Amygdala (tissue), 56 donors: ENCODE measurements around the gene TBRG4.

ENCODE experiments used
- DNase-seq, 56 donors: peaks; one replicate each; lab custom pipeline; 2025; lab: John Stamatoyannopoulos, UW

The TBRG4 gene

GRCh38 chr7:45092931-45093235 is 18.6 kb downstream of the TBRG4 start:
- DNase-seq, result no peak

DNA sequence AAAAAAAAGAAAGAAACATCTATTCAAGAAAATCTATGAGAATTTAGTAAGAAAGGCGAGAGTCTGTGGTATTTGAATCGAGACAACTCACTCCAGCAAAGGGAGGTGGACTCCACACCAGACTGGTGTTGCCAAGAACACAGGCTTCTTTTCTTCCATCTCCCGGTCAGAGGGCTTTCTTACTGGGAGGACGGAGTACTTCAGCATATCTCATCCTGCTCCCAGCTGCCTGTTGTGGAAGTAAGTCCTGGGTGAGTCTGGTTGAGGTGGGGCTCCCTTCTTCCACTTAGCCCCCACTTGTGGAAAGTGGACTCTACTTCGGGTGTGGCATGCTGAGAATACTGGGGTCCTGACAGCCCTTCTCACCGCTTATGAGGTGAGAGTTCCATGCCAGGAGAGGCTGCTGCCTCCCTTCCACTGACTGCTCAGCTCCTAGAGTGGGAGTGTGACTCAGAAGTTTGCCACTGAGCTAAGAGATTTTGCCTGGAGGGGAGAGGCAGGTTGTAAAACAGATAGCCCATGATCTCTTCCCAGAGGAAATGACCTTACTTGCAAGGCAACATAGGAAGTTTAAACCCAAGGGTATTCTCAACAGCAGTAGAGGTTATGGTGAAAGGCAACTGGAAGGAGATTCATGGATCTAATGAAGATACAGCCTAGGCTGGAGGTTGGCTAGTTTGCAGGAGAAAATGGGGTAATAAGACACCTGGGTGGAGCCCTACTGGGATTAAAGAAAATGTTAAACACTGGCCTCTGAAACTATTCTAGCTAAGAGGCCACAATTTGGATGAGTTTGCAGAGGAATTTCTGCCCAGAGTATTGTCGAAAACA is 19.2 kb downstream of the TBRG4 start:
- no peak for DNase-seq

DNA sequence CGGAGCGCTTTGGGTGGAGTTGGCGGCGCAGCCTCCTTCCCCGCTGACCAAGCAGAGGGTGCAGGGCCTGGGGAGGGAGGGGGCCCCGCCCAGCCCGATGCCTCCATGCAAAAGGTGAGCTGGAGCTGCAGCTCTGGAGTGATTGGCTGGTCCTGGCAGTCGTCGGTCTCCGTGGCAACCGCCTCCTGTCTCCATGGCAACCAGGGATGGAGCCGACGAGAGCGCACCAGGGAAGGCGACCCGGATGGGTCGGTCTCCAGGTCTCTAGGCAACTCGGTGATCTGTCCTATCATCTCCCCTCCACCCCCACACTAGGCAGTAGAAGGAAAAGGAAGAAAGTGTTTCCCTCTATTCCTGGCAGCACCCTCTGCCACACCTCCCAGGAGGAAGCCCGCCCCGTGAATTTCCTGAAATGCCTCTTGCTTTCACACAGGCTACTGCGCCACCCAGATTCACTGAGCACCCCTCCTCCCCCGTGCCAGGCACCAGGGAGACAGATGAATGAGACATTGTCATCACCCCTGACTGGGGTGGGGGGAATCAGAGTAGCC is 22.1 kb downstream of the TBRG4 start:
- peak; percentile 43 to 100 (median 96) for DNase-seq

- DNase-seq, result peak in 52 of 56 donors; percentile 75 to 99 (median 95)
These were observed 22.6 kb downstream of the TBRG4 start, which contains the start of gene NACAD for GRCh38 chr7:45088821-45089340. Gene NACAD, minus strand, starts transcription at chr7:45088969. Its CDS starts 75 bp downstream, at chr7:45088894.

DNA sequence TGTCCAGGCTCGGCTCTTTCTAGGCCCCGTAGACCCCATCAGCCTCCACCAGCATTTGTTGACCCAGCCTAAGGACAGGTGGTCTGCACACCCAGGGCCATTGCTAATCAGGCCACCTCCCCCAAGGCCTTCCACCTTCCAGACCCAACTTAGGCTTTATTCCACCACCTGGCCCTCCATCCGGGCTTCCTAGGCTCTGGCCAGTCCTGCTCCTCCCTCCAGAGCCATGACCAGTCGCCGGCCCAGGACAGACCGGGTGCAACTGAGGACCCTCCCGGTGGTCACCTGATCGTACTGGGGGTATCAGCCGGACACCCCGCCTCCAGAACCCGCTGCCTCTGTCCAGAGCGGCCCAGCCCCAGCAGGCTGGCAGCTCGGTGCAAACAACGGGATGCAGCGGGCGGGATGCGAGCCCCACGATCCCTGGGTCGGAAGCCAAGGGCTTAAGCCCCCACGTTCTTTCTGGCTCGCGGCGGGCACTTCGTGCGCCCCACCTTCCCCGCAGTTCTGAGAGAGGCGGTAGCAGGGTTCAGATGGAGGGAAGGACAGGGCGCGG is 23.3 kb downstream of the TBRG4 start:
- peak in 1 of 56 donors; percentile 23 for DNase-seq

DNA sequence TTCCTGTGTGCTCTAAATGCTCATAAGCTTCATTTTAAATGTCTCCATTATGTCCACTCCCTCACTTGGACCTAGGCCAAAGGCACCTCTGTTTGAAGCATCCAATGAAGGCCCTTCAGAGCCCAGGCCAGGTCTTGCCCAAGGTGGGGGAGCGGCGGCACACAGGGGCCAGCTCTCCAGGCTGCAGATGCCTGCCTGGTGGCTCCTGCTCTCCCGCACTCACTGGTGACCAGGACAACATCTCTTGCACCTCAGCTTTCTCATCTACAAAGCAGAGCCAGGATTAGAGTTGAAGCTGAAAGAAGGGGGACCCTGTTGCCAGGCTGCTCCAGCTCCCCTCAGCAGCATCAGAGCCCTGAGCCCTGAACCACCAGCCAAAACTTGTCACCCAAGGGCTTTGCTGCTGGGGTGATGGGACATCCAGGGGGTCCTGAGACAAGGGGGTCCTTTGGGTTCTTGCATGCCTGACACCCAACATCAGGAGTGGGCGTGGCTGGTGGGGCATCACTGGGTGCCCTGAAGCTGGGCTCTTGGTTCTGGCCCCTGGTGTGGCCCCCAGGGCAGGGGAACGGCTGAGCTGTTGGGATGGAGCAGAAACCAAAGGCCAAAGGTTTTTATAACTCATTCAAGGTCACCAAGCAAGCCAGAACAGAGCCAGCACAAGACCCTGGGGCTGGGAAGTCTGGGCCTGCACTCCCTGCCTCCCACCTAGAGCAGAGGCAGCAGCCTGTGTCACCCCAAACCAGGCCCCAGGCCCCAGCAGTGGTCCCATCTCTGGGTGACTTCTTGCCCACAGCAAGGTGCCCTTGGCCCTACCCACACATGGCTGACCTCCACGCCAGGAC is 24.0 kb downstream of the TBRG4 start:
- DNase-seq, result no peak

DNA sequence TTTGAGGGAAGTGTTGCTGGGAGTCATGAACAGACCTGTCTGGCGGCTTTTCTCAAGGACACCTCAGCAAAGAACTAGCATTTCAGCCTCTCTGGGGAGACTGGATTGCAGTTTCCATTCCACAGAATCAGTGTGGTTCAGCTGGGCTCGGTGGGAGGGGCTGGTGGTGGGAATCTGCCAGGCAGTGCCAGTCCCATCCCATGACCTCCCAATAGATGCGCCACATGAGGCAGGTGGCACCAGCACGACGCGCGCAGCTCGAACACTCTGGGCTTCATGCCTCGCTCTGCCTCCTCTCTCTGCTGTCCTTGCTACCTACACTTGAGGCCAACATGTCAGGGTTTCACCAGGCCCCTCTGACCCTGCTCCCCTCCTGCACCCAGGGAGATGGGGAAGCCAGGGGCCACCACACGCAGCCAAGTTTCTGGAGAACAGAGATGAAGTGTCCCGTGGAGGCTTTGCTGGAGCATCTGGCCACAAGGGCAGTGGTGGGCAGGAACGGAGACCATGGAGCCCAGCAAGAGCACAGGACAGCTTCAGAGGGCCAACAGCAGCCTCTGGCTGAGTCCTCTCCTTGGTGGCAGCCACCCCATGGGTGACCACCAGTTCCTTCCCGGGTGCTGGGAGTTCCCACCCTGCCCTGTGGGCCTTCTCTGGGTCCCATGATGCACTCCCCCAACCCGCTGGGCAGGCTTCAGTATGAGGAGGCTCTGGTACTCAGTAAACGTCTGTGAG is 25.0 kb downstream of the TBRG4 start:
- peak in 51 of 56 donors; percentile 18 to 88 (median 64) for DNase-seq

DNA sequence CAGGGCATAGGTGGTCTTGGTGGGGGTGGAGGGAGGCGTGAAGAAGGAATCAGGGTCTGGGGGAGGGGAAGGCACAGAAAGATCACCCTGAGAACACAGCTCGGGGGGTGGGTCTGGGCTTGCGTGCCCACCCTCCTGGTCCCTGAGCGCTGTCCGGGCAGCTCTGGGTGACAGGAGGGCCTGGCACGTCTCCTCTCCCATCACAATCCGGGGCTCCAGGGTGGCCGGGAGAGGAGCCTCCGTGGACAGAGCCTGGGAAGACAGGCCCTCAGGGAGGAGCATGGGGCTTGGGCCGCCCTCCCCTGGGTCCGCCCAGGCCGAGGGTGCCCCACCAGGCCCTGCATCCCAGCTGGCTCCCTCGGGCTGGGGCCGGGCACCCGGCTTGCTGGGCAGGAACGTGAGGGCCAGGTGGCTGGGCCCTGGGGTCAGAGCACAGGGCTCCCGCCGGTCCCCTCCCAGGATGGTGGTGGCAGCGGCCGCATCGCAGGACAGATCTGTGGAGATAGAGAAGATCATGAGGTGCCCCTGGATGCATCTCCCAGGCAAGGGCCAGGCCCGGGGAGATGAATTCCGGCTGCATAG is 25.8 kb downstream of the TBRG4 start:
- DNase-seq, result no peak

- DNase-seq, result no peak
These were observed 26.4 kb downstream of the TBRG4 start for GRCh38 chr7:45084901-45085618.

DNA sequence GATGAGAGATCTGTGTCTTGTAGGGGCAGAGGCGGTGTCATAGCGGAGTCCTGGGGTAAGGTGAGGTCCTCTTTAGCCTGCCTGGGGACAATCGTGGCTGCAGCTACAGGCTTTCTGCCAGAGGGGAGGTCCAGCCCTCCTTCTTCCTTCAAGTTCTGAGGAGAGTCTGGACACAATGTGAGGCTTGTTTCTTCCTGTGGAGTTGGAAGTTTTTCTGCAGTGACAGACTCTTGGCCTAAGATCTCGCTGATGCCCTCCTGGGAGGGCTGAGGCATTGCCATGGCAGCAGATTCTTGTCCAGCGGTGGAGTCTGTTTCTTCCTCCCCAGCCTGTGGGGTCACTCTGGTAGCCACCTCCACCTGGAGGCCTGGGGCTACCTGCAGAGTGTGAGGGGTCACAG is 27.2 kb downstream of the TBRG4 start:
- DNase-seq, result no peak

DNA sequence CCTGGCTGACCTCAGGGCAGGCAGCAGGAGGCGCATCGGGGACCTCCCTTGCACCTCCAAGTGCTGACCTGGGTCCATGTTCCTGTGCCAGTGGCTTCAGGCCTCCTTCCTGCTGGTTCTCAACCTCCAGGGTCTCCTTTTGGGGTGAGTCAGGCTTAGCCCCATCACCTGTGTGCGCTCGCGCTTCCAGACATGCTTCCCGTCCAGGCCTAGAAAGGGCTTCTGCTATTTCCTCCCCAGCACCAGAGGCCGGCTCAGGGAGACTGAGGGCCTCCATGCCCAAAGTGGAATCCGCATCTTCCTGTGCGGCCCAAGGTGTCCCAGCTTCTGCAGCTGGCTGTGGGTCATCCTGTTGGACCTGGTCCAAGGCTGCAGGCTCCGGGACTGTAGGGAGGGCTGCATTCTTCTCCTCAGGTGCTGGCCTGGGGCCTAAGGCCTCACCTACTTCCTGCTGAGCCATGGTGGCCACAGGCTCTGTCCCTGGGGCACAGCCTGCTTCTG is 28.6 kb downstream of the TBRG4 start:
- no peak for DNase-seq

DNA sequence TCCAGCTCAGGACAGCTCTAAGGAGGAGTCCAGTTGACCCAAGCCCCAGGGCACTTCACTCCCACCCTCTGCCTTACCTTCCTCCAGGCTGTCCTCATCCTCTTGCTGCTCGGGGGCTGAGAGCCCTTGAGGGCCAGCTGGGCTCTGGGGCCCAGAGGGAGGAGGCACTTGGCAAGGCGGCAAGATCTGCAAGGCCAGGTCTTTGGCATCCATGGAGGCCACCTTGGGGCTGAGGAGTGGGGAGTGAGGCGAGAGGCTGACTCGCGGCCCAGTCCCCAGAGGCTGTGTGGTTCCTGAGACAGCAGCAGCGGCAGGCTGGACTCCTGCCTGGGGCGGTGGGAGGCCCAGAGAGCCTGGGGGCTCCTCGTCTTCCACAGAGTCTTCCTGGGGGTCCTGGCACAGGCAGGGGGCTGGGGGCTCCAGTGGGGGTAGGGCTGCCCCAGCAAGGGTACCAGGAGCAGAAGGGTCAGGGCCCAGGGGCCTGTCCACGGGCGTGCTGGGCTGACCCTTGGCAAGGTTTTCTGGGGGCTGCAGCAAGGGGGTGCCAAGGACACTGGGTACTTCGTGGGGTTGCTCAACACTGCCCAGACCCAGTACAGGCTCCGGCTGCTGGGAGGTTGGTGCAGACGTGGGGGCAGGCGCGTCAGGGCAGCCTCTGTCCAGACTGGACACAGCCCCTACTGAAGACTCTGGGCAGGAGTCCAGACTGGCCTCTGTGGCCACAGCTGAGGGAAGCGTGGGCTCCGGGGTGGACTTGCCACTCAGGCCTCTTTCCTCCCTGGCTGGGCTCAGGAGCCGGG is 29.3 kb downstream of the TBRG4 start:
- peak in 43 of 56 donors; percentile 15 to 86 (median 62) for DNase-seq

- DNase-seq, result no peak
These were observed 29.9 kb downstream of the TBRG4 start for GRCh38 chr7:45081670-45081974.

DNA sequence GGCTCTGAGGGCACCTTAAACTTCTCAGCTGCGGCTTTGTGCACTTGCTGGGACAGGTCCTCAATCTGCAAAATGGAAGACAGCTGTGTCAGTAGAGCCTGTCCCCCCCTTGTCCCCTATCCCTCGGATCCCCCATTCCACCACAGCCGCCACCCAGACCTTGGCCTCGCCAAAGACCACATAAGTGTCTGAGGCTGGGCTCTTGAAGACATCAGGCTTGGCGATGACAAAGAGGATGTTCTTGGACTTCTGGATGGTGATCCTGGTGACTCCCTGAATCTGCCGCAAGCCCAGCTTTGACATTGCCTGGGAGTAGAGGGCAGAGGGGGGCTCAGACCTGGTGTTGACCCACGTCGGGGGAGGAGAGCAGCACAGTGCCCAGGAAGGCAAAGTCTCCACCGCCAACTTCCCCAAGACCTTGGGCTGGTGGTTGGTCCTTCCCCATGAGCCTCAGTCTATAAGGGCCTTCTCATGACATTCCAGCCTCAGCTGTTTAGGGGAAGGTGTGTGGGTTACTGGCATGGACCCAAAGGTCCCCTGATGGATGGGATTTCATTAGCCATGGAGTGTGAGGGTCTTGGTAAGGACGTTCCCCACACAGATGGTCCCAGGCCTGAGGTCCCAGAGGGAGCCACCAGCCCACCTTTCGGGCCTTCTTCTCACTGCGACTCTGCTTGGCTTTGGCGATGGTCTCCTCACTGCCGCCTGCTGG is 30.4 kb downstream of the TBRG4 start:
- DNase-seq, result no peak

DNA sequence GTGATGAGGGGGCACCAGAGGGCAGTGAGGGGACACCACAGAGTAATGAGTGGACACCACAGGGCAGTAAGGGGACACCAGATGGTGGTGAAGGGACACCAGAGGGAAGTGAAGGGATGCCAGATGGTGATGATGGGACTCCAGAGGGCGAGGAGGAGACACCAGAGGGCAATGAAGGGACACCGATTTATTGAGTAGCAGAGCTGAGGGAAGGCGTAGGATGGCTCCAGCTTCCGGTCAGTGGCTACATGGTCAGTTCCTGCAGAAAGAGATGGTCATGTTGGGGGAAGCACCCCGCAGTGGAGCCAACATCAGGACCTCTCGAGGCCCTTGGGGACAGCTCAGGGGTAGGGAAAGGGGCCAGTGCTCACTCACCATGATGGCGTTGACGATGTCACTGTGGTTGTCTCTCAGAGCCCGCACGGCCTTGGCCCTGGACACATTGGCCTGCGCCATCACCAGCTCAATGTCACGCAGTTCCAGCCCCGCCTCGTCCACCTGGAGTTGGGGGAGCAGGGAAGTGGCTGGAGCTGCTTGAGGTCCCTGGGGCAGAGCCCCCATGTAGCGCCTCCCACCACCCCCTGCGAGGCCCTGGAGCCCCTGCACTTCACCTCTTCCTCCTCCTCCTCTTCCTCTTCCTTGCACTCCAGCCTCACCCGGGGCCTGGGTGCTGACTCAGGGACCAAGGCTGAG is 31.1 kb downstream of the TBRG4 start:
- DNase-seq, result no peak

GRCh38 chr7:45078125-45078681 is 33.3 kb downstream of the TBRG4 start:
- peak in 1 of 56 donors; percentile 19 for DNase-seq

GRCh38 chr7:45077579-45077978 is 33.9 kb downstream of the TBRG4 start:
- no peak for DNase-seq
